Neural cell (in vitro differentiated cells): ENCODE measurements around the gene ZNF329. TPM values are rescaled to one million over a fixed set of nuclear protein-coding genes. Genes with fewer than 3 reads are reported as not detected.
A peak's percentile ranks its signal among the peaks of the same experiment; 100 is the strongest.

Source experiments
- H2AFZ ChIP-seq: fragments of 200-600, 300-800 bp; sonication (generic), shearing (Covaris generic); 2 replicates; pipeline ENCODE4 v1.6.0; 2014; ENCODE audit warnings: low read depth, mild to moderate bottlenecking, antibody characterized with exemption, low read length, moderate library complexity
- H3F3A ChIP-seq: fragments of 200-600 bp; shearing (Covaris generic); 2 replicates; pipeline ENCODE4 v1.6.1; 2016; ENCODE audit warnings: mild to moderate bottlenecking, moderate library complexity, mixed read lengths, antibody characterized with exemption, low read length; ENCODE audit not compliant: insufficient read depth, poor library complexity, severe bottlenecking
- H3K27ac ChIP-seq: fragments of 200-600, 300-800 bp; sonication (generic), shearing (Covaris generic); 2 replicates; pipeline ENCODE4 v1.5.1; 2014; ENCODE audit warnings: mild to moderate bottlenecking, low read length, moderate library complexity
- H3K27me3 ChIP-seq: fragments of 300-800, 200-600 bp; sonication (generic), shearing (Covaris generic); 2 replicates; pipeline ENCODE4 v1.6.0; 2014; ENCODE audit warnings: mild to moderate bottlenecking, low read depth, low read length, moderate library complexity; ENCODE audit not compliant: insufficient read depth
- H3K36me3 ChIP-seq: fragments of 300-800, 200-600 bp; sonication (generic), shearing (Covaris generic); 2 replicates; pipeline ENCODE4 v1.5.1; 2014; ENCODE audit warnings: mild to moderate bottlenecking, antibody characterized with exemption, low read length, moderate library complexity; ENCODE audit not compliant: insufficient read depth
- H3K4me2 ChIP-seq: fragments of 300-800, 200-600 bp; sonication (generic), shearing (Covaris generic); 2 replicates; pipeline ENCODE4 v1.6.0; 2014; ENCODE audit warnings: mild to moderate bottlenecking, low read length
- H3K4me3 ChIP-seq: fragments of 300-800, 200-600 bp; sonication (generic), shearing (Covaris generic); 2 replicates; pipeline ENCODE4 v1.5.1; 2014; ENCODE audit warnings: mild to moderate bottlenecking, low read length, moderate library complexity
- H3K79me2 ChIP-seq: fragments of 200-600 bp; shearing (Covaris generic); replicated peaks from 2 replicates; pipeline ENCODE4 v1.6.0; 2014; ENCODE audit warnings: mild to moderate bottlenecking, low read length, moderate library complexity; ENCODE audit not compliant: insufficient read depth
- H3K9ac ChIP-seq: fragments of 300-800, 200-600 bp; sonication (generic), shearing (Covaris generic); 2 replicates; pipeline ENCODE4 v1.6.1; 2016; ENCODE audit warnings: mild to moderate bottlenecking, low read length, mixed read lengths
- H3K9me2 ChIP-seq: fragments of 200-600 bp; shearing (Covaris generic); 2 replicates; pipeline ENCODE4 v1.6.1; 2016; ENCODE audit warnings: mild to moderate bottlenecking, low read length, mixed read lengths; ENCODE audit not compliant: insufficient read depth
- H3K9me3 ChIP-seq: fragments of 200-600, 300-800 bp; sonication (generic), shearing (Covaris generic); 2 replicates; pipeline ENCODE4 v1.6.1; 2016; ENCODE audit warnings: mild to moderate bottlenecking, mixed run types, low read length, moderate library complexity, mixed read lengths
- H4K20me1 ChIP-seq: fragments of 200-600 bp; shearing (Covaris generic); 2 replicates; pipeline ENCODE4 v1.6.1; 2016; ENCODE audit warnings: mild to moderate bottlenecking, mixed run types; ENCODE audit not compliant: insufficient read depth
- CTCF ChIP-seq: fragments of 450-650 bp; IDR thresholded peaks from 2 replicates; pipeline ENCODE4 v1.5.1; 2014; ENCODE audit warnings: antibody characterized with exemption, mild to moderate bottlenecking, moderate library complexity; ENCODE audit not compliant: poor library complexity, severe bottlenecking
- EP300 ChIP-seq: fragments of 450-650 bp; conservative IDR thresholded peaks from 2 replicates; pipeline ENCODE4 v1.6.1; 2014; ENCODE audit warnings: antibody characterized with exemption, mild to moderate bottlenecking, moderate library complexity; ENCODE audit not compliant: poor library complexity, severe bottlenecking
- EZH2 ChIP-seq: fragments of 200-600, 300-800 bp; shearing (Covaris generic), sonication (generic); IDR thresholded peaks from 2 replicates; pipeline ENCODE4 v1.6.1; 2014; ENCODE audit warnings: antibody characterized with exemption, low read length, borderline replicate concordance, mild to moderate bottlenecking; ENCODE audit not compliant: insufficient read depth, poor library complexity, severe bottlenecking
- MXI1 ChIP-seq: fragments of 450-650 bp; conservative IDR thresholded peaks from 2 replicates; pipeline ENCODE4 v1.6.1; 2014; ENCODE audit warnings: antibody characterized with exemption, mild to moderate bottlenecking; ENCODE audit not compliant: poor library complexity, severe bottlenecking
- POLR2AphosphoS5 ChIP-seq: IDR thresholded peaks from 2 replicates; pipeline ENCODE4 v1.6.1; 2012
- RAD21 ChIP-seq: fragments of 450-650 bp; conservative IDR thresholded peaks from 2 replicates; pipeline ENCODE4 v1.6.1; 2014; ENCODE audit warnings: antibody characterized with exemption, mild to moderate bottlenecking, moderate library complexity
- REST ChIP-seq: IDR thresholded peaks from 2 replicates; pipeline ENCODE4 v1.6.1; 2012; ENCODE audit warnings: borderline replicate concordance
- SMC3 ChIP-seq: fragments of 450-650 bp; conservative IDR thresholded peaks from 2 replicates; pipeline ENCODE4 v1.6.1; 2014; ENCODE audit warnings: antibody characterized with exemption, mild to moderate bottlenecking, moderate library complexity; ENCODE audit not compliant: poor library complexity
- TAF1 ChIP-seq: IDR thresholded peaks from 2 replicates; pipeline ENCODE4 v1.6.1; 2012; ENCODE audit warnings: low read depth
- polyA plus RNA-seq: library from polyadenylated mRNA; depleted of rRNA; stranded (reverse); fragments of >200 nt; gene quantifications from 2 replicates; pipeline ENCODE4 v1.2.3, GENCODE V29; 2014

Gene ZNF329
- polyA plus RNA-seq, 1 donor from 2014 or later, result 20.6 TPM

GRCh38 chr19:58183817-58184215 lies 33.2 kb upstream of the ZNF329 start:
- Histone ChIP-seq H3K27me3 (no peaks in the 10 kb centered on the region), H4K20me1 (no peaks in the 10 kb centered on the region), H3K4me2 (peak overlapping the region; percentile 54), H3K9ac (peak overlapping the region; percentile 96), H2AFZ (peak overlapping the region; percentile 99), H3K4me3 (peak overlapping the region; percentile 97), H3K36me3 (peaks cover 28% of the 10 kb centered on the region), H3F3A (no peaks in the 10 kb centered on the region), H3K9me2 (no peaks in the 10 kb centered on the region), H3K27ac (peak overlapping the region; percentile 95), H3K79me2 (peaks cover 17% of the 10 kb centered on the region), H3K9me3 (peaks cover 52% of the 10 kb centered on the region)
- TF ChIP-seq EP300 (no peak), MXI1 (no peak), CTCF (no peak), EZH2 (no peak), POLR2AphosphoS5 (no peak), TAF1 (no peak), RAD21 (no peak), REST (no peak), SMC3 (no peak)

GRCh38 chr19:58182989-58183816 lies 32.6 kb upstream of the ZNF329 start, which contains the start of gene ZNF274:
TSS of gene ZNF274 (plus strand) at chr19:58183061. CDS start at chr19:58183966, 905 bp downstream.
- Histone ChIP-seq H3F3A (no peaks in the 10 kb centered on the region), H2AFZ (peak within 1 kb of the TSS; percentile 99), H3K9ac (peak within 1 kb of the TSS; percentile 96), H3K27ac (peak within 1 kb of the TSS; percentile 95), H3K9me3 (peaks cover 50% of the 10 kb centered on the region), H3K4me2 (peak within 1 kb of the TSS; percentile 78), H3K36me3 (peaks cover 28% of the 10 kb centered on the region), H3K4me3 (peak within 1 kb of the TSS; percentile 97), H4K20me1 (no peaks in the 10 kb centered on the region), H3K79me2 (peaks cover 17% of the 10 kb centered on the region), H3K9me2 (no peaks in the 10 kb centered on the region), H3K27me3 (no peaks in the 10 kb centered on the region)
- no peak for TF ChIP-seq EZH2
- peak; percentile 71 for TF ChIP-seq MXI1
- peak; percentile 74 for TF ChIP-seq TAF1
- no peak for TF ChIP-seq REST
- TF ChIP-seq EP300, result peak; percentile 73
- peak; percentile 38 for TF ChIP-seq SMC3
- TF ChIP-seq POLR2AphosphoS5, result peak; percentile 98
- TF ChIP-seq RAD21, result no peak
- no peak for TF ChIP-seq CTCF
